Ascending aorta (tissue), 2 donors: Measurements from ENCODE around the gene MITD1. TPM values are rescaled to one million over a fixed set of nuclear protein-coding genes. Genes with fewer than 3 reads are reported as not detected.

ENCODE experiments used
- DNase-seq, 2 donors: peaks; one replicate each; pipeline ENCODE4 v3.0.0-alpha.2; 2019; ENCODE audit warnings: low spot score in 2 of 2
- H3K27ac ChIP-seq, 2 donors: fragments of 200-600 bp; sonication (generic); one replicate each; pipeline ENCODE4 v1.5.1; 2016 to 2017; ENCODE audit warnings: mild to moderate bottlenecking in 1 of 2
- H3K27me3 ChIP-seq: fragments of 200-600 bp; sonication (generic); one replicate; pipeline ENCODE4 v1.5.1; 2017
- H3K36me3 ChIP-seq, 2 donors: fragments of 200-600 bp; sonication (generic); one replicate each; pipeline ENCODE4 v1.5.1; 2016
- H3K4me1 ChIP-seq, 2 donors: fragments of 200-600 bp; sonication (generic); one replicate each; pipeline ENCODE4 v1.5.1; 2016 to 2017; ENCODE audit warnings: mild to moderate bottlenecking in 1 of 2
- H3K4me3 ChIP-seq, 2 donors: fragments of 200-600 bp; sonication (generic); one replicate each; pipeline ENCODE4 v1.5.1; 2016 to 2017; ENCODE audit warnings: mild to moderate bottlenecking in 1 of 2
- H3K9me3 ChIP-seq, 2 donors: fragments of 200-600 bp; sonication (generic); one replicate each; pipeline ENCODE4 v1.5.1; 2016
- CTCF ChIP-seq, 3 experiments: fragments of 200-600 bp in 2 of 3; fragments of 450-650 bp in 1 of 3; sonication (generic) in 2 of 3; IDR thresholded peaks; one replicate each; pipeline ENCODE4 v1.5.1; 2016 to 2019; ENCODE audit warnings: antibody characterized with exemption in 3 of 3, mild to moderate bottlenecking in 1 of 3, moderate library complexity in 1 of 3
- intact Hi-C: fragments of 100-400 bp; cut with DNase I; formaldehyde crosslinking; loops from one replicate; pipeline ENCODE4 v1.15.1; 2023
- total RNA-seq: library from RNA; depleted of rRNA; stranded (reverse); fragments of >200 nt; gene quantifications from one replicate; pipeline ENCODE4 v1.1.0, GENCODE V29; 2016

MITD1 gene
- total RNA-seq = 13.3 TPM

GRCh38 chr2:99180755-99181623 is at the start of gene MITD1, which contains the start of gene MRPL30:
Gene MITD1 (minus strand): TSS chr2:99181058. CDS start chr2:99180981, 77 bp downstream.
Gene MRPL30 (plus strand): TSS chr2:99181184. CDS start chr2:99186204, 5,020 bp downstream.
- H3K9me3 ChIP-seq = no peaks in the 10 kb centered on the region
- intact Hi-C loops = loop anchor here (1.0 to 2.0 kb wide), 4 partner anchors 26 to 310 kb away; partner anchors contain the start of genes C2orf15, LIPT1, REV1 and TSGA10
- TF ChIP-seq CTCF (IDR thresholded peaks at IDR 0.05) = no peak
- H3K4me3 ChIP-seq = peak within 1 kb of the TSS; percentile 65 to 89
- no peaks in the 10 kb centered on the region for H3K27me3 ChIP-seq
- H3K4me1 ChIP-seq = peaks cover 0 to 20% of the 10 kb centered on the region in 2 donors
- peak; percentile 72 to 95 for DNase-seq
- peak within 1 kb of the TSS; percentile 66 to 70 for H3K27ac ChIP-seq
- no peaks in the 10 kb centered on the region for H3K36me3 ChIP-seq

DNA sequence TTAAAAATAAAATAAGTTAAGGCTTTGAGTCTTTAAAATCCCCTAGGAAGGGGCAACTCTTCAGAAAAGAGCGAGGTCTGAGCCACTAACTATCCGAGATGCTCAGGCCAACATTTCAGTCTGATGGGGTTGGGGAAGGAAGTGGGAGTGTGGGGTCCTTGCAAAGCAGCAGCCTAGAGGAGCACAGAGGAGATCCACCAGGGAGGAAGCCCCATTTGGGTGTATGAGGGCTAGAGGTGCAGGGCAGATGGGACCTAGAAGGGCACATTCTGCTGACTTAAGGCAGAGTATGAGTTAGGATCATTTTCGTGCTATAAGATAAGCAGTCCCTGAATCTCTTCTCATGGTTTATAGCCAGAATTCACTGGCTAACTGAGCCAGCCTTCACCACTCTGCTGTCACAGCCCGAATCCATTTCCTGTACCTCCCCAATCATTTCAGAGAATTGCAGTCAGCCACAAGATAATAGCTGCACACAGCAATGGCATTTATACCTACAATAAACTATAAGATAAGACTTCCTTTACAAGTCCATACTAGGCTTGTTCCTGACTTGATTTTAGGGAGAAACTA is 37.2 kb upstream of the MITD1 start:
- H3K27me3 ChIP-seq = no peaks in the 10 kb centered on the region
- no peak for TF ChIP-seq CTCF (IDR thresholded peaks at IDR 0.05)
- intact Hi-C loops = no loop called here
- no peak overlapping the region for H3K27ac ChIP-seq
- DNase-seq = no peak
- no peaks in the 10 kb centered on the region for H3K9me3 ChIP-seq
- H3K4me1 ChIP-seq = no peaks in the 10 kb centered on the region
- peaks cover 0 to 5% of the 10 kb centered on the region in 2 donors for H3K36me3 ChIP-seq
- H3K4me3 ChIP-seq = no peak overlapping the region

DNA sequence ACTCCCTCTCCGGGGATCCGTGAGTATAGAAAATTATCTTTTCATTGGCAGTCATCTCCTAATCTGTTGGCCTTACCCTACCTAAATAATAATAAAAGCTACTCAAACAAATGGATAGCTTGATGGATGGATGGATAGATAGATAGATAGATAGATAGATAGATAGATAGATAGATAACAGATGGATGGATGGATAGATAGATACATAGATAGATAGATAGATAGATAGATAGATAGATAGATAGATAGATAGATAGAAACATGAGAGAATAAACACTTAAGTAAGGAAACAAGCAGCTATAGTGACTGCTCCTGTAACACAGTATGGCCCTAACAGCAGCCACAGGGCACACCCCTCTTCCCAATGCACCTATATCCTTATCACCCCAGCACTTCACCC is 35.2 kb upstream of the MITD1 start:
- no peak for DNase-seq
- no peak for TF ChIP-seq CTCF (IDR thresholded peaks at IDR 0.05)
- no peaks in the 10 kb centered on the region for H3K27me3 ChIP-seq
- no peak overlapping the region for H3K27ac ChIP-seq
- H3K4me1 ChIP-seq = no peaks in the 10 kb centered on the region
- H3K4me3 ChIP-seq = no peak overlapping the region
- no peaks in the 10 kb centered on the region for H3K9me3 ChIP-seq
- peaks cover 0 to 5% of the 10 kb centered on the region in 2 donors for H3K36me3 ChIP-seq
- intact Hi-C loops = no loop called here

GRCh38 chr2:99205491-99205890 is 24.6 kb upstream of the MITD1 start:
- no peak for DNase-seq
- Histone ChIP-seq H3K27ac (no peak overlapping the region), H3K4me3 (no peak overlapping the region), H3K36me3 (no peaks in the 10 kb centered on the region), H3K9me3 (no peaks in the 10 kb centered on the region), H3K4me1 (no peaks in the 10 kb centered on the region), H3K27me3 (no peaks in the 10 kb centered on the region)
- no peak for TF ChIP-seq CTCF (IDR thresholded peaks at IDR 0.05)
- intact Hi-C loops = no loop called here

- H3K4me1 ChIP-seq = no peaks in the 10 kb centered on the region
- TF ChIP-seq CTCF (IDR thresholded peaks at IDR 0.05) = no peak
- H3K36me3 ChIP-seq = peaks cover 9 to 12% of the 10 kb centered on the region in 2 donors
- H3K27ac ChIP-seq = no peak overlapping the region
- intact Hi-C loops = no loop called here
- H3K4me3 ChIP-seq = no peak overlapping the region
- no peak for DNase-seq
- H3K27me3 ChIP-seq = no peaks in the 10 kb centered on the region
- H3K9me3 ChIP-seq = no peaks in the 10 kb centered on the region
These were observed 21.3 kb upstream of the MITD1 start for GRCh38 chr2:99201959-99202678.
